Fibroblast of lung (primary cell): ENCODE measurements around the gene VAV1. TPM values are rescaled to one million over a fixed set of nuclear protein-coding genes. Genes with fewer than 3 reads are reported as not detected.

Experiments used
- DNase-seq, 2 donors: peaks; one replicate each; pipeline versions ENCODE4 v3.0.0 to v3.0.0-alpha.2; 2010; ENCODE audit warnings: low read depth in 2 of 2
- H2AFZ ChIP-seq: 2 replicates; pipeline ENCODE4 v1.5.1; 2012; ENCODE audit warnings: low read length, control low read depth, inconsistent platforms
- H3K27ac ChIP-seq: 2 replicates; pipeline ENCODE4 v1.5.1; 2011; ENCODE audit warnings: low read length, control low read depth; ENCODE audit not compliant: insufficient read depth
- H3K27me3 ChIP-seq: 2 replicates; pipeline ENCODE4 v1.5.1; 2011; ENCODE audit warnings: mild to moderate bottlenecking, low read length; ENCODE audit not compliant: control insufficient read depth, insufficient read depth
- H3K36me3 ChIP-seq: 2 replicates; pipeline ENCODE4 v1.5.1; 2011; ENCODE audit warnings: low read length; ENCODE audit not compliant: control insufficient read depth, insufficient read depth
- H3K4me1 ChIP-seq: 2 replicates; pipeline ENCODE4 v1.5.1; 2011; ENCODE audit warnings: low read length; ENCODE audit not compliant: control insufficient read depth, insufficient read depth; ENCODE audit errors: extremely low read depth
- H3K4me2 ChIP-seq: 2 replicates; pipeline ENCODE4 v1.5.1; 2011; ENCODE audit warnings: low read length, control low read depth; ENCODE audit not compliant: insufficient read depth; ENCODE audit errors: extremely low read depth
- H3K4me3 ChIP-seq, 4 experiments: fragments of 200-600 bp in 1 of 4; sonication (generic) in 1 of 4; replicated peaks in 1 of 4; 2 replicates each; pipeline ENCODE4 v1.5.1; 2011 to 2016; ENCODE audit warnings: low read length in 4 of 4, low read depth in 3 of 4, mild to moderate bottlenecking in 3 of 4, control low read depth in 2 of 4, inconsistent platforms in 1 of 4, mixed read lengths in 1 of 4; ENCODE audit not compliant: insufficient read depth in 1 of 4; ENCODE audit errors: control extremely low read depth in 1 of 4
- H3K79me2 ChIP-seq: 2 replicates; pipeline ENCODE4 v1.5.1; 2012; ENCODE audit warnings: mild to moderate bottlenecking, low read length, inconsistent platforms; ENCODE audit not compliant: control insufficient read depth, insufficient read depth
- H3K9ac ChIP-seq: 2 replicates; pipeline ENCODE4 v1.5.1; 2011; ENCODE audit warnings: mild to moderate bottlenecking, low read length, control low read depth; ENCODE audit not compliant: insufficient read depth
- H3K9me3 ChIP-seq: 2 replicates; pipeline ENCODE4 v1.5.1; 2012; ENCODE audit warnings: low read depth, low read length; ENCODE audit not compliant: control insufficient read depth, insufficient read depth
- H4K20me1 ChIP-seq: 2 replicates; pipeline ENCODE4 v1.5.1; 2011; ENCODE audit warnings: low read length; ENCODE audit not compliant: control insufficient read depth, insufficient read depth; ENCODE audit errors: extremely low read depth
- CTCF ChIP-seq, 2 donors: IDR thresholded peaks in 1 of 2; conservative IDR thresholded peaks in 1 of 2; 1 replicate in 1 of 2; 2 replicates in 1 of 2; pipeline ENCODE4 v1.5.1; 2011 to 2012; ENCODE audit warnings: low read length in 2 of 2, control low read depth in 1 of 2, inconsistent platforms in 1 of 2, low read depth in 1 of 2, mild to moderate bottlenecking in 1 of 2
- EZH2 ChIP-seq: IDR thresholded peaks from 2 replicates; pipeline ENCODE4 v1.5.1; 2012; ENCODE audit warnings: low read length, control low read depth, mild to moderate bottlenecking; ENCODE audit errors: missing control alignments
- polyA plus RNA-seq, 2 donors: library from polyadenylated mRNA; depleted of rRNA in 1 of 2; stranded (reverse) in 1 of 2; unstranded in 1 of 2; fragments of >200 nt; gene quantifications; 2 replicates each; pipeline ENCODE4 v1.2.1, GENCODE V29; 2011 to 2012; ENCODE audit warnings: missing spikeins in 1 of 2
- total RNA-seq: library from RNA; depleted of rRNA; stranded (reverse); fragments of >200 nt; gene quantifications from 2 replicates; pipeline ENCODE4 v1.2.1, GENCODE V29; 2014

The VAV1 gene
- total and polyA plus RNA-seq, 2 donors (not counting 1 experiment from before 2014, with no cell fraction given): not detected

GRCh38 chr19:6894313-6894712, 121.8 kb downstream of the VAV1 start:
- no peak for TF ChIP-seq CTCF (conservative IDR thresholded peaks at IDR 0.05 in 1 of 2, IDR thresholded peaks at IDR 0.05 in 1 of 2; ENCODE audit: low read depth in 1 of 2, low read length in 2 of 2)
- no peak for TF ChIP-seq EZH2
- Histone ChIP-seq H3K4me2 (no peak overlapping the region), H3K4me3 (no peak overlapping the region), H3K9me3 (no peaks in the 10 kb centered on the region), H3K27me3 (no peaks in the 10 kb centered on the region), H3K79me2 (no peaks in the 10 kb centered on the region), H3K9ac (no peak overlapping the region), H3K27ac (no peak overlapping the region), H3K36me3 (no peaks in the 10 kb centered on the region), H4K20me1 (no peaks in the 10 kb centered on the region), H3K4me1 (no peaks in the 10 kb centered on the region), H2AFZ (no peak overlapping the region)
- no peak for DNase-seq

DNA sequence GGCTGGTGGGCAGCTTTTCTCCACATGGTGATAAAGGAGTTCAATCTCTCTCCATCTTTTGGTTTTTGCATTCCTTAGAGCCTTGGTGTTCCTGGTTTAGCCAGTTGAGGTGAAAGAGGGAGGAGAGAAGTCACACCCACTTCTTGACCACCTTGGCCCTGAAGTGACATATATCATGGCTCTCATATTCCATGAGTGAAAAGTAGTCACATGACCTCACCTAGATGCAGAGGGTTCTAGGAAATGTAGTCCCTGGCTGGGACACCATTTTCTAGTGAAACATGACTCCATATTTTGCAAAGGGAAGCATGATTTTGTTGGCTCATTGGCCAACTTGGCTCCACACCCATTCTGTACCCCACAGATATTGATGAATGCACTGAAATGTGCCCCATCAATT, 130.9 kb downstream of the VAV1 start:
- Histone ChIP-seq H4K20me1 (no peaks in the 10 kb centered on the region), H3K27ac (no peak overlapping the region), H3K9ac (no peak overlapping the region), H3K27me3 (no peaks in the 10 kb centered on the region), H3K79me2 (no peaks in the 10 kb centered on the region), H3K9me3 (no peaks in the 10 kb centered on the region), H3K4me2 (no peak overlapping the region), H2AFZ (no peak overlapping the region), H3K36me3 (no peaks in the 10 kb centered on the region), H3K4me1 (no peaks in the 10 kb centered on the region), H3K4me3 (no peak overlapping the region)
- TF ChIP-seq CTCF (conservative IDR thresholded peaks at IDR 0.05 in 1 of 2, IDR thresholded peaks at IDR 0.05 in 1 of 2; ENCODE audit: low read depth in 1 of 2, low read length in 2 of 2): no peak
- TF ChIP-seq EZH2: no peak
- DNase-seq: no peak

- Histone ChIP-seq H3K27me3 (no peaks in the 10 kb centered on the region), H3K27ac (no peak overlapping the region), H2AFZ (no peak overlapping the region), H3K4me1 (no peaks in the 10 kb centered on the region), H3K36me3 (no peaks in the 10 kb centered on the region), H3K4me3 (no peak overlapping the region), H4K20me1 (no peaks in the 10 kb centered on the region), H3K79me2 (no peaks in the 10 kb centered on the region), H3K4me2 (no peak overlapping the region), H3K9ac (no peak overlapping the region), H3K9me3 (peaks cover 2% of the 10 kb centered on the region)
- no peak for DNase-seq
- no peak for TF ChIP-seq CTCF (conservative IDR thresholded peaks at IDR 0.05 in 1 of 2, IDR thresholded peaks at IDR 0.05 in 1 of 2; ENCODE audit: low read depth in 1 of 2, low read length in 2 of 2)
- no peak for TF ChIP-seq EZH2
Observed at GRCh38 chr19:6906559-6907060, 134.1 kb downstream of the VAV1 start.

Other genes with a start within 250 kb of the VAV1 start
- gene TNFSF9, start 241.7 kb upstream of the VAV1 start, total RNA-seq: 0.26 and 0.66 TPM in 2 replicates
- gene TNFSF9, start 241.7 kb upstream of the VAV1 start, polyA plus RNA-seq: 0.22 and 0.40 TPM in 2 replicates
- not detected in 2 replicates for gene CD70, start 181.6 kb upstream of the VAV1 start, total RNA-seq
- gene CD70, start 181.6 kb upstream of the VAV1 start, polyA plus RNA-seq: not detected in 2 replicates
- gene TNFSF14, start 102.5 kb upstream of the VAV1 start, total RNA-seq: under 0.01 TPM in 1 of 2 replicates, not detected in the other
- gene TNFSF14, start 102.5 kb upstream of the VAV1 start, polyA plus RNA-seq: not detected in 2 replicates
- gene C3, start 52.1 kb upstream of the VAV1 start, total RNA-seq: 1.2 and 27.0 TPM in 2 replicates
- 1.2 and 2.5 TPM in 2 replicates for gene C3, start 52.1 kb upstream of the VAV1 start, polyA plus RNA-seq
- 33.9 and 57.0 TPM in 2 replicates for gene GPR108, start 35.1 kb upstream of the VAV1 start, total RNA-seq
- gene GPR108, start 35.1 kb upstream of the VAV1 start, polyA plus RNA-seq: 28.4 and 37.2 TPM in 2 replicates
- 35.3 and 37.5 TPM in 2 replicates for gene TRIP10, start 33.0 kb upstream of the VAV1 start, total RNA-seq
- gene TRIP10, start 33.0 kb upstream of the VAV1 start, polyA plus RNA-seq: 32.3 and 33.5 TPM in 2 replicates
- not detected in 2 replicates for gene SH2D3A, start 5.3 kb upstream of the VAV1 start, total RNA-seq
- not detected in 2 replicates for gene SH2D3A, start 5.3 kb upstream of the VAV1 start, polyA plus RNA-seq
- under 0.01 TPM in 1 of 2 replicates, not detected in the other for gene ADGRE1, start 114.9 kb downstream of the VAV1 start, total RNA-seq
- gene ADGRE1, start 114.9 kb downstream of the VAV1 start, polyA plus RNA-seq: not detected in 2 replicates
- not detected in 2 replicates for gene MBD3L2B, start 248.7 kb downstream of the VAV1 start, total RNA-seq
- not detected in 2 replicates for gene MBD3L2B, start 248.7 kb downstream of the VAV1 start, polyA plus RNA-seq